ENCODE measurements around the gene KCNN3.

DNA sequence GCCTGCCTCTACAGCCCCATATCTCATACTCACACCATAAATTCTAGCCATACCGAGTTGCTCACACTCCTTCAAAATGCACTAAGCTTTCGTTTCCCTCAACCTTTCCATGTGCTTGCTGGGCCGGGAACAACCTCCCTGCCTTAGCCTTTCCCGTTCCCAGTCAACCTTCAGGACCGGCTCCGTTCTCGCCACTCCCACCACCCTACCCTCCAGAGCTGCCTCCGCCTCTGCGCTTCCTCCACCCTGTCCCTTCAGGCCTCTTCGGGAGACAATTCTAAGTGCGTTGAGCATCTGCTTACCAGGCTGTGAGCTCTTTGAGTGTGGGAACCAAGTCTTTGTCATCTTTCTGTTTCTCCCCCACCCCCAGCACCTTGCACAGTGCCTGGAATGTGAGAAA is 31.6 kb downstream of the KCNN3 start:
- TF ChIP-seq POLR2A (IDR thresholded peaks at IDR 0.05; ENCODE audit: low read depth): no peak
- TF ChIP-seq, protein P1, sequence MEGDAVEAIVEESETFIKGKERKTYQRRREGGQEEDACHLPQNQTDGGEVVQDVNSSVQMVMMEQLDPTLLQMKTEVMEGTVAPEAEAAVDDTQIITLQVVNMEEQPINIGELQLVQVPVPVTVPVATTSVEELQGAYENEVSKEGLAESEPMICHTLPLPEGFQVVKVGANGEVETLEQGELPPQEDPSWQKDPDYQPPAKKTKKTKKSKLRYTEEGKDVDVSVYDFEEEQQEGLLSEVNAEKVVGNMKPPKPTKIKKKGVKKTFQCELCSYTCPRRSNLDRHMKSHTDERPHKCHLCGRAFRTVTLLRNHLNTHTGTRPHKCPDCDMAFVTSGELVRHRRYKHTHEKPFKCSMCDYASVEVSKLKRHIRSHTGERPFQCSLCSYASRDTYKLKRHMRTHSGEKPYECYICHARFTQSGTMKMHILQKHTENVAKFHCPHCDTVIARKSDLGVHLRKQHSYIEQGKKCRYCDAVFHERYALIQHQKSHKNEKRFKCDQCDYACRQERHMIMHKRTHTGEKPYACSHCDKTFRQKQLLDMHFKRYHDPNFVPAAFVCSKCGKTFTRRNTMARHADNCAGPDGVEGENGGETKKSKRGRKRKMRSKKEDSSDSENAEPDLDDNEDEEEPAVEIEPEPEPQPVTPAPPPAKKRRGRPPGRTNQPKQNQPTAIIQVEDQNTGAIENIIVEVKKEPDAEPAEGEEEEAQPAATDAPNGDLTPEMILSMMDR (IDR thresholded peaks at IDR 0.05): no peak

All from esophagus muscularis mucosa (tissue), 3 donors.